Amniotic epithelial cell (primary cell): ENCODE measurements around the gene ANXA6.
A peak's percentile ranks its signal among the peaks of the same experiment; 100 is the strongest.
"Not testable (repeated sequence)": the region's sequence is repeated elsewhere in the genome, so short reads cannot be mapped to it uniquely, and the experiment has no call there.

Experiments used
- DNase-seq: peaks from one replicate; pipeline ENCODE4 v3.0.0-alpha.2; 2010; ENCODE audit warnings: low read depth

ANXA6 gene

GRCh38 chr5:151180291-151180690 is 22.7 kb upstream of the ANXA6 start:
- no peak for DNase-seq

GRCh38 chr5:151179489-151179840 is 21.9 kb upstream of the ANXA6 start:
- DNase-seq = no peak

- DNase-seq = no peak
Measured at GRCh38 chr5:151178777-151179488, 21.4 kb upstream of the ANXA6 start.

GRCh38 chr5:151178372-151178771 is 20.8 kb upstream of the ANXA6 start:
- DNase-seq = no peak

GRCh38 chr5:151176268-151176667 is 18.7 kb upstream of the ANXA6 start:
- not testable (repeated sequence) for DNase-seq

- DNase-seq = no peak
Measured at GRCh38 chr5:151174612-151175101, 17.1 kb upstream of the ANXA6 start.

GRCh38 chr5:151173711-151174611 is 16.4 kb upstream of the ANXA6 start:
- DNase-seq = no peak

GRCh38 chr5:151171529-151171928 is 13.9 kb upstream of the ANXA6 start:
- DNase-seq = no peak

GRCh38 chr5:151168602-151169344 is 11.2 kb upstream of the ANXA6 start:
- DNase-seq = no peak

- no peak for DNase-seq
Measured at GRCh38 chr5:151167022-151167421, 9.4 kb upstream of the ANXA6 start.

GRCh38 chr5:151164687-151165392 is 7.3 kb upstream of the ANXA6 start:
- DNase-seq = peak; percentile 73

GRCh38 chr5:151162776-151163175 is 5.2 kb upstream of the ANXA6 start:
- no peak for DNase-seq

- no peak for DNase-seq
Measured at GRCh38 chr5:151159649-151160373, 2.2 kb upstream of the ANXA6 start.

GRCh38 chr5:151158287-151158661 is 695 bp upstream of the ANXA6 start:
- DNase-seq = peak; percentile 41

- DNase-seq = peak; percentile 15
Measured at GRCh38 chr5:151156507-151157420, 815 bp downstream of the ANXA6 start.

GRCh38 chr5:151155775-151156506 is 1.6 kb downstream of the ANXA6 start:
- DNase-seq = peak; percentile 85

GRCh38 chr5:151154931-151155774 is 2.4 kb downstream of the ANXA6 start:
- no peak for DNase-seq

- DNase-seq = peak; percentile 25
Measured at GRCh38 chr5:151153766-151154272, 3.8 kb downstream of the ANXA6 start.
